NCI-H524 (cell line): ENCODE results near the gene LGALS3.

ENCODE experiments used
- DNase-seq, 2 experiments: peaks; one replicate each; lab custom pipeline; 2025; lab: John Stamatoyannopoulos, UW

Gene LGALS3

GRCh38 chr14:55131370-55132137 lies 2.5 kb downstream of the LGALS3 start:
- no peak for DNase-seq

GRCh38 chr14:55133416-55133815 lies 4.4 kb downstream of the LGALS3 start:
- DNase-seq = peak in 1 of 2 experiments; percentile 19

GRCh38 chr14:55136241-55136640 lies 7.2 kb downstream of the LGALS3 start:
- no peak for DNase-seq

DNA sequence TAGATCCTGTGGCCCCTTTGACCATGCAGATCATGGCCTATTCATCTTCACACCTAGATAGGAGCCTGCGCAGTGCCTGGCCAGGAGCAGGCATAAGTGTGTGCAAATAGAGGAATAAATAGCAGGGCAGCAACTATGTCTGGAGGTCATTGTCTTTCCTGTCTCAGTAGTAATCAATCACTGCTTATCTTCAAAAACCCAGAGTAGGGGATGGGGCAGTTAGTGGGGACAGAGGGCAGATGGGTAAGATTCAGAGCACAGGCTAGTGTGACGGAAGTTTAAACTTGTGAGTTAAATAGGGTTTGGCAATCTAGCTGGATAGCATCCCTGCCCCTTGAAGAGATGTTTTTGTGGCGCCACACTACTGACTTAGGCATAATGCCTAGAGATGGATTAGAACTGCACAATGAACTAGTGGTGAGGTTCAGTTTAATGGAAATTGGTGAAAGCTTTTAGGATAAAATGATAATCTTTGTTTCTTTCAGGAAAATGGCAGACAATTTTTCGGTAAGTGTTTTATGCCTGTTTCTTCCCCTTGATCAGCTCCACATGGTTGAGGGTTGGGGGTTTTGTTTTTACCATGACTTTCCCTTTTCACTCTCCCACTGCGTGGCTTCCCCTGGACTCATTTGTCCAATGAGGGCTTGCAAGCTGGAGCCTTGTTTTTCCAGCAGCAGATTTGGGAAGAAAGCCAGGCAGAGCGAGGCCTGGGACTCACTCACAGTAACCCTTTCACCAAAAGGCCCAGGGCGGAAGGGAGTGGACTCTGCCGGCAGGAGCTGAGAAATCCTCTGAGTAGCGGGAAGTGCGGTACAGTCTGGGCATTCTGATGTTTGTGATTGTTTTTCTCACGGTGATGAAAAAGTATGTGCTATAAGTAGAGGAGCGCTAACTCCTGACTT lies 8.1 kb downstream of the LGALS3 start:
- no peak for DNase-seq

DNA sequence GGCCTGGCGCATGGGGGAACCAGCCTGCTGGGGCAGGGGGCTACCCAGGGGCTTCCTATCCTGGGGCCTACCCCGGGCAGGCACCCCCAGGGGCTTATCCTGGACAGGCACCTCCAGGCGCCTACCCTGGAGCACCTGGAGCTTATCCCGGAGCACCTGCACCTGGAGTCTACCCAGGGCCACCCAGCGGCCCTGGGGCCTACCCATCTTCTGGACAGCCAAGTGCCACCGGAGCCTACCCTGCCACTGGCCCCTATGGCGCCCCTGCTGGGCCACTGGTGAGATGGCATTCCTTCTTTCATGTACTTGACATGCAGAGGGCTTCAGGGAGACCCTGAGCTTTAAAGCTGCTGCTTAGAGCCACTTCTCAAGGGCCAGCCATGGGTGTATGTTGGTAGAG lies 9.0 kb downstream of the LGALS3 start:
- DNase-seq = peak in 1 of 2 experiments; percentile 21

GRCh38 chr14:55139141-55139540 lies 10.1 kb downstream of the LGALS3 start:
- no peak for DNase-seq

DNA sequence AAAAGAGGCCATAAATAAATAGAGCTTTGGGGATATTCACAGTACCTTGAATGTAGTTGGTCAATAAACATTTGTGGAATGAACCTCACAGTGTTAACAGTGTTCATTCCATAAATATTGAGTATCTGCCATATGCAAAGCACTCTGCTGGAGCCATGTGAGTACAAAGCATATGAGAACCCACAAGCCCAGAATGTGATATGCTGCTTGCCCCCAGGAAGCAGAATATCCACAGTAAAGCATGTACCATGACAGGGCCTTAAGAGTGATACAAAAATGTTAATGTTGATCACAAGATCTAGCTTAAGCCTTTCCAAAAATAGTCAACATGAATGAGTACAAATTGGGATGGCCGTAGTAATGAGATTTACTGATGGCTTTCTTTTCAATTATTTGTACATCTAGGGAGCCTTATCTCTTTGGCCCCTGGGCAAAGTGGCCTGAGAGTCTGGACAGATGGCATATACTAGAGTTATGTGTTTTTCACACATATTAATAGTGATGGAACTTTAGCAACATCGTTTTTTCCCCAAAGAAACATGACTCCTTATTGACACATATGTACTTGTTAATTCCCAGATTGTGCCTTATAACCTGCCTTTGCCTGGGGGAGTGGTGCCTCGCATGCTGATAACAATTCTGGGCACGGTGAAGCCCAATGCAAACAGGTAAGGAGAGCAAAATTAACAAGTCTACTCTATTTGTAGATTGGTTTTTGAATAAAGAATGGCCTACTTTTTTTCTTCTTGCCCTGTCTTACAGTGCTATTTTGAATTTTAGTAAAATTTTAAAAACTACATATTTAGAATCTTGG lies 10.9 kb downstream of the LGALS3 start:
- DNase-seq = no peak

DNA sequence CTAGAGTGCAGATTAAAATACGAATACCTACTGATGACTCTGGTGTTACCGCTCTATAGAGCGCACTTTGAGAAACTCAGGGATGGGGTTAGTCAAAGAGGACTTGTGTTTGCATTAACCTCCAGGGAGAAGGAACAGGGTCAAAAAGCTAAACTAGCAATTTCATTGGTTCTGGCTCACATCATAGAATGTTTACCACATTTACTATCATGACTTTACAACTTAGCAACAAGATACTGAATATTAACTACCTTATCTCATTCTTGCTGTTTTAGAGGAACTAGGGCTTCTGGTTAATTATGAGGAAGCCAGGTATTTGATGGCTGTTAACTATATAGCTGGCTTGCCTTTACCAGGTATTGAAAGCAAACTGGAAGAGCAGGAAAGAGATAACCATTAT lies 12.8 kb downstream of the LGALS3 start:
- DNase-seq = no peak

DNA sequence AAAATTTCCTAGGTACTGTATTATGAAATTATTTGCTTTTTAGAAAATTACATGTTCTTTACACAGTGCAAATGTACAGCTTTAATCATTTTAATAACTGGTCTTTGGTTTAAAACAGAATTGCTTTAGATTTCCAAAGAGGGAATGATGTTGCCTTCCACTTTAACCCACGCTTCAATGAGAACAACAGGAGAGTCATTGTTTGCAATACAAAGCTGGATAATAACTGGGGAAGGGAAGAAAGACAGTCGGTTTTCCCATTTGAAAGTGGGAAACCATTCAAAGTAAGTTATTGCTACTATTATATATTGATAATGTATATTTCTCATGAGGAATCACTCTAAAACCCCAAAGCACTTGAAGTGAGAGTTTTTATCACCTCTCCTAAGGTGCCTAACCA lies 13.4 kb downstream of the LGALS3 start:
- no peak for DNase-seq

- DNase-seq = no peak
These were observed 17.4 kb downstream of the LGALS3 start for GRCh38 chr14:55146425-55146824.

DNA sequence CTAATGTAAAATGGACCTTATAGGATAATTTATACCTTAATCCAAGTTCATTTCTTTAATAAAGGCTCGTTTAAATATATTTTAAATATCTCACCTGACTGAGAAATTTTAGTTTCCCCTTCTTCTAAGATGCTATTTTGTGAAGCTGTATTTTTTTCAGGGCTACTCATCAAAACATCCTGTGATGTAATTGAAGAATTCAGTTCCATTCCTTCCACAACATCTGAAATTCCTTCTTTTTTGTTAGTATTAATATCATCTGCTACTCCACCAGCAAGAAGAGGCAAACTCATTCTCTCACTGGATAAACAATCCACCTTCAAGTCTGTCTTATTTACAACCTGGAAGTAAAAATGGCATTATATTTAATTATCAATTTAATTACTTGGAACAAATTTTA lies 22.5 kb downstream of the LGALS3 start:
- DNase-seq = no peak

GRCh38 chr14:55152052-55152753 lies 23.2 kb downstream of the LGALS3 start:
- no peak for DNase-seq

DNA sequence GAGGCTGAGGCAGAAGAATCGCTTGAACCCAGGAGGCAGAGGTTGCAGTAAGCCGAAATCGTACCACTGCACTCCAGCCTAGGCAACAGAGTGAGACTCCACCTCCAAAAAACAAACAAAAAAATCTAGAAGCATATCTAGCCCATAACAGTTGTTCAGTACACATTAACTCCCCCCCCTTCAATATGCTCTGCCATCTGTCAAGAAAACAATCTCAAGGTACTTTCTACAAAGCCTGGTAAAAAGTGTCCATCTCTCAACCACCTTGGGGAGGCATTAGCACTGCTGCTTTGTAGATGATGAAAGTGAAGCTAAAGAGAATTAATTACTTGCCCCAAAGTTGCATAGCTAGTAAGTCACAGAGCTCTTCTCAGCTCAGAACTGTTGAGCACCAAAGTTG lies 24.9 kb downstream of the LGALS3 start:
- peak; percentile 90 to 98 for DNase-seq

GRCh38 chr14:55157080-55157479 lies 28.0 kb downstream of the LGALS3 start:
- DNase-seq = no peak

DNA sequence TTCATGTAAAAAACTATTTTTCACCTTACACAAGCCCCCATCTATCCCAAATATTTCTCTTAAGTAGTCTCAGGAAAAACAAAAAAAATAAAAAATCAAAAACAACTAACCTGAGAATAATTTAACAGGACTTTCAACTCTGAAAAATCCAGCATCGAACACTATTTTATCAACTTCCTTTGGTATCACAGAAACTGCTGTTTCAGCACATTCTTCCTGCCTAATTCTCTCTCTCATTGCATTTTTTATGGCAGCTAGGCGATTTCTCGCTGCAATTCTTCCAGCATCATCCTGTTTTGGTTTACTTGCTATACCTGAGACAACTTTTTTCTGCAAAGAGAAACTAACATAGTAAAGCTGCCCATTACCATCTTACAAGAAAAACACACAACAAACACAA lies 29.4 kb downstream of the LGALS3 start:
- DNase-seq = no peak

DNA sequence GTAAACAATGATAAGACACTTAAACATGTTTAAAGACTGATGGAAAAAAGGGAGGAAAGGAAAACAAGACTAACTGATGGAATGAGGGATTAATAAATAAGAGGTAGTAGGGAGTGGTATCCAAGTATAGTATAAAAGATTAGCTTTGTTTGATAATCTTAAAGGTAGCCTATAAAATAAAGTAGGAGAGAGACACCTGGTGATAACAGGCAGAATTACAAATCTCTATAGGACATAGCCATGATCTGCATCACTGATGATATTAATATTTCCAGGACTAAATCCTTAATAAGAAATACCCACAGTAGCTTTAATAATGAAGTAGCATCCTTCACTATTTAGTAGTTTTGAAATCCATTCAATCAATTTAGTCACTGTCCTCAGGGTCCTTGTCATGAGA lies 31.9 kb downstream of the LGALS3 start:
- DNase-seq = peak in 1 of 2 experiments; percentile 62

DNA sequence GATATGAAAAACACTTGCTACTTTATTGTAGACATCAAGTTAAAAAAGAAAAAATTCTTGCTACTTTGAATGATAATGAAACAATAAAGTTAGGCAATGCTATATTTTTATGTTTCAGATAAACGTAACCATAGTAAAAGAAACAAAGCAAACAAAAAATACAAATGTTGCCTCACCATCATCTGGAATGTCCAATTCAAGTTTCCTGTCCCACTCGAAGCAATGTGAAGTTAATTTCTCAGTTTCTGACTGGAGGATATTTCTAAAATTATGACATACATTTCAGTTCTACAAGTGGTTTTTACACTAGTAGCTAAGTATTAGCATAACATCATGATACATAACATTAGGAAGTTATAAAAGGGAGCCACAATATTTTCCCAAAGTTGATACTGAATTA lies 41.5 kb downstream of the LGALS3 start:
- no peak for DNase-seq

- DNase-seq = no peak
These were observed 51.0 kb downstream of the LGALS3 start for GRCh38 chr14:55180006-55180405.

DNA sequence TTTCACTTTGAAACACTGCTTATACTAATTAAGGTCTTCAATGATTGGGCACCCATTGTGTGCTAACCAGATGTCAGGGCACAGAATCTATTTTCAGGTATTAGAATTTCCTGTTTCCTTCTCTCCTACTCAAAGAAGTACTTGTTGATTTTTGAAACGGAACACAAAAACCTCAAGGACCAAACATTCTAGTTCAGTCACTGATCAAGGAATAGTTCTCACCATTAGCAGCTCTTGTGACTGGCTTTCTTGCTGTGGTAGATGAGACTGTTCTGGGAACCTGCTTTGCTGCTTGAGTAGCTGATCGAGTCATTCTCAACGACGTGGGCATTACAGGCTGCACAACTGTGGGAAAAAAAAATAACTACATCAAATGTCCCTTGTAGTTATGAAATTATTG lies 51.4 kb downstream of the LGALS3 start:
- DNase-seq = no peak

DNA sequence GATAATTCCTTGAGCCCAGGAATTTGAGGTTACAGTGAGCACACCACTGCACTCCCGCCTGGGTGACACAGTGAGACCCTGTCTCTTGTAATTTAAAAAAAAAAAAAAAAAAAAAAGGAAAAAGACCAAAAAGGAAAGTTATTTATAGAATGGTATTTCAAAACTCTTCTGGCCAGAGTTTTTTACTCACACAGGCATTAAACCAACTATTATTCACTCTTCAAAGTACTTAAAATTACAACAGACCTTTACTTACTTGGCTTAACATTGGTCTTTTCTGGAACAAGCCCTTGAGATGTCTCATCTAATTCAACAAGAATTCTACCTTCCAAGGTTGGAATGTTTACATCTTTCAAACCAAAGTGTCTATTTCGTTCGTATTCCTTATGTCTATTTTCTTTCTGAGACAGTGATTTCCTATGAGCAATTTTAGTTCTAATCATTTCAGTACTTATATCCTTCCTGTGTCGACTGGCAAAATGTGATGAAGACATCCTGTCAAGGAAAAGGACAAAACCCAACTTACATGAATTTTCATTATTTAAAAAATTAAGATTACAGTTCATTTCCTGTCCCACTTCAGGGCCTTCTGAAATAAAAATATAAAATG lies 59.7 kb downstream of the LGALS3 start:
- no peak for DNase-seq

GRCh38 chr14:55190906-55191202 lies 61.8 kb downstream of the LGALS3 start:
- no peak for DNase-seq
